CD14-positive monocyte (primary cell): Measurements from ENCODE around the gene RHOA. TPM values are rescaled to one million over a fixed set of nuclear protein-coding genes. Genes with fewer than 3 reads are reported as not detected.

Experiments used
- DNase-seq, 3 donors: peaks; one replicate each; pipeline ENCODE4 v3.0.0-alpha.2; 2011 to 2022
- H2AFZ ChIP-seq: 2 replicates; pipeline ENCODE4 v1.6.0; 2012; ENCODE audit warnings: mild to moderate bottlenecking, low read depth, low read length, inconsistent platforms; ENCODE audit not compliant: insufficient read depth, poor library complexity, severe bottlenecking
- H3K27ac ChIP-seq, 2 donors: 1 replicate in 1 of 2; 2 replicates in 1 of 2; pipeline ENCODE4 v1.5.1; 2012 to 2013; ENCODE audit warnings: low read length in 2 of 2, control low read depth in 1 of 2, inconsistent platforms in 1 of 2, low read depth in 1 of 2, mild to moderate bottlenecking in 1 of 2
- H3K27me3 ChIP-seq, 2 donors: one replicate each; pipeline versions ENCODE4 v1.6.0 to v1.6.1; 2011 to 2013; ENCODE audit warnings: low read length in 2 of 2; ENCODE audit not compliant: control insufficient read depth in 2 of 2, insufficient read depth in 2 of 2
- H3K36me3 ChIP-seq, 2 donors: replicated peaks in 1 of 2; 1 replicate in 1 of 2; 2 replicates in 1 of 2; pipeline versions ENCODE4 v1.5.1 to v1.6.1; 2012 to 2013; ENCODE audit warnings: low read length in 2 of 2, control low read depth in 1 of 2, inconsistent platforms in 1 of 2, mild to moderate bottlenecking in 1 of 2; ENCODE audit not compliant: insufficient read depth in 2 of 2, control insufficient read depth in 1 of 2
- H3K4me1 ChIP-seq, 2 donors: 1 replicate in 1 of 2; 2 replicates in 1 of 2; pipeline versions ENCODE4 v1.5.1 to v1.6.1; 2012 to 2013; ENCODE audit warnings: low read length in 2 of 2, control low read depth in 1 of 2, inconsistent platforms in 1 of 2, mild to moderate bottlenecking in 1 of 2, moderate library complexity in 1 of 2; ENCODE audit not compliant: insufficient read depth in 2 of 2, control insufficient read depth in 1 of 2
- H3K4me2 ChIP-seq: replicated peaks from 2 replicates; pipeline ENCODE3; 2012; ENCODE audit warnings: low read length, moderate library complexity, mild to moderate bottlenecking; ENCODE audit not compliant: poor library complexity, severe bottlenecking; ENCODE audit errors: extremely low read depth
- H3K4me3 ChIP-seq, 3 experiments: fragments of 200-600 bp in 1 of 3; sonication (generic) in 1 of 3; replicated peaks in 1 of 3; 1 replicate in 2 of 3; 2 replicates in 1 of 3; pipeline ENCODE4 v1.5.1; 2011 to 2013; ENCODE audit warnings: low read length in 3 of 3, mild to moderate bottlenecking in 3 of 3, control low read depth in 2 of 3, low read depth in 2 of 3, inconsistent platforms in 1 of 3, moderate library complexity in 1 of 3
- H3K79me2 ChIP-seq: 2 replicates; pipeline ENCODE4 v1.6.0; 2012; ENCODE audit warnings: mild to moderate bottlenecking, control low read depth, inconsistent platforms, low read length, moderate library complexity; ENCODE audit not compliant: insufficient read depth
- H3K9ac ChIP-seq: 2 replicates; pipeline ENCODE4 v1.6.0; 2017; ENCODE audit warnings: low read length, mild to moderate bottlenecking; ENCODE audit not compliant: insufficient read depth, poor library complexity, severe bottlenecking
- H3K9me3 ChIP-seq, 2 donors: replicated peaks in 1 of 2; 1 replicate in 1 of 2; 2 replicates in 1 of 2; pipeline versions ENCODE4 v1.5.1 to v1.6.1; 2012 to 2013; ENCODE audit warnings: low read length in 2 of 2, control low read depth in 1 of 2; ENCODE audit not compliant: control insufficient read depth in 1 of 2, insufficient read depth in 1 of 2
- H4K20me1 ChIP-seq: 2 replicates; pipeline ENCODE4 v1.6.0; 2012; ENCODE audit warnings: mild to moderate bottlenecking, low read length, control low read depth, moderate library complexity; ENCODE audit not compliant: insufficient read depth
- H3K27ac Mint-ChIP-seq, 7 donors: one replicate each; pipeline ENCODE4 v1.8.0; 2020; ENCODE audit warnings: mild to moderate bottlenecking in 7 of 7, mixed read lengths in 7 of 7, moderate library complexity in 6 of 7, inconsistent platforms in 2 of 7
- H3K27me3 Mint-ChIP-seq, 3 donors: one replicate each; pipeline ENCODE4 v1.8.0; 2021 to 2022; ENCODE audit warnings: low read depth in 3 of 3, mild to moderate bottlenecking in 3 of 3, mixed read lengths in 3 of 3, moderate library complexity in 3 of 3, inconsistent platforms in 1 of 3
- H3K36me3 Mint-ChIP-seq, 2 donors: one replicate each; pipeline ENCODE4 v1.8.0; 2020; ENCODE audit warnings: mixed read lengths in 2 of 2, inconsistent platforms in 1 of 2, mild to moderate bottlenecking in 1 of 2
- H3K4me1 Mint-ChIP-seq: one replicate; pipeline ENCODE4 v1.8.0; 2020; ENCODE audit warnings: mild to moderate bottlenecking, mixed read lengths
- H3K4me3 Mint-ChIP-seq, 2 donors: one replicate each; pipeline ENCODE4 v1.8.0; 2020; ENCODE audit warnings: mild to moderate bottlenecking in 2 of 2, mixed read lengths in 2 of 2, moderate library complexity in 1 of 2
- H3K9me3 Mint-ChIP-seq, 7 donors: one replicate each; pipeline ENCODE4 v1.8.0; 2020 to 2022; ENCODE audit warnings: mixed read lengths in 7 of 7, mild to moderate bottlenecking in 6 of 7, moderate library complexity in 6 of 7, inconsistent platforms in 2 of 7
- CTCF ChIP-seq: fragments of 200-600 bp; IDR thresholded peaks from one replicate; pipeline ENCODE4 v1.8.0; 2022; ENCODE audit warnings: antibody characterized with exemption, mild to moderate bottlenecking
- WGBS: methylation state at CpG from one replicate; pipeline ENCODE4 v1.1.5; 2013; ENCODE audit warnings: missing lambda C conversion rate; ENCODE audit not compliant: insufficient coverage; 5-methylcytosine and 5-hydroxymethylcytosine counted together
- intact Hi-C, 2 donors: fragments of 100-400 bp; cut with micrococcal nuclease; formaldehyde crosslinking; loops; one replicate each; pipeline versions ENCODE4 v1.15.0 to v1.15.1; 2023
- polyA plus RNA-seq, 3 donors: library from polyadenylated mRNA; depleted of rRNA in 1 of 3; unstranded in 2 of 3; stranded (reverse) in 1 of 3; fragments of 300-500 nt in 2 of 3; fragments of >200 nt in 1 of 3; fragmentation: Illumina TruSeq in 2 of 3; gene quantifications; 1 replicate in 2 of 3; 2 replicates in 1 of 3; pipeline ENCODE4 v1.2.3, GENCODE V29; 2012 to 2021

The RHOA gene
- polyA plus RNA-seq, 3 donors, result 624 to 1,306 (median 1,179) TPM

- H3K9ac ChIP-seq, result no peak overlapping the region
- H3K27ac ChIP-seq, result peak overlapping the region in 1 of 2 donors; percentile 90
- Mint-ChIP-seq H3K9me3 (peaks cover 0 to 2% (median 0%) of the 10 kb centered on the region in 7 donors), H3K36me3 (peaks cover 14 to 34% of the 10 kb centered on the region in 2 donors), H3K4me1 (peaks cover 67% of the 10 kb centered on the region), H3K4me3 (peak overlapping the region in 1 of 2 donors; percentile 20), H3K27ac (peak overlapping the region in 5 of 7 donors; percentile 76 to 96 (median 95)), H3K27me3 (no peaks in the 10 kb centered on the region)
- peaks cover 64 to 74% of the 10 kb centered on the region in 2 donors for H3K4me1 ChIP-seq
- WGBS, result 100% methylated on average over 3 of the region's 6 CpGs
- H3K4me3 ChIP-seq, result peak overlapping the region in 1 of 3 experiments; percentile 99
- H3K4me2 ChIP-seq, result peak overlapping the region; percentile 74
- intact Hi-C loops, result loop anchor here (2.0 to 10.0 kb wide), 5 partner anchors 15 to 76 kb away; partner anchors contain the start of genes GPX1 (in 1 of the 2) and NICN1 (in 1 of the 2)
- H3K79me2 ChIP-seq, result peaks cover 82% of the 10 kb centered on the region
- no peak overlapping the region for H2AFZ ChIP-seq
- no peak for DNase-seq
- H3K27me3 ChIP-seq, result no peaks in the 10 kb centered on the region
- peaks cover 7 to 9% of the 10 kb centered on the region in 2 donors for H3K36me3 ChIP-seq
- no peaks in the 10 kb centered on the region for H3K9me3 ChIP-seq
- TF ChIP-seq CTCF, result no peak
- peaks cover 58% of the 10 kb centered on the region for H4K20me1 ChIP-seq
These were observed 1.6 kb upstream of the RHOA start for GRCh38 chr3:49413338-49413734.

- WGBS, result 35% methylated on average over 16 of the region's 16 CpGs
These were observed 1.0 kb upstream of the RHOA start for GRCh38 chr3:49412632-49413337.

More at GRCh38 chr3:49412632-49413337, 1.0 kb upstream of the RHOA start:
- intact Hi-C loops, result loop anchor here (2.0 to 10.0 kb wide), 5 partner anchors 16 to 75 kb away; partner anchors contain the start of genes GPX1 (in 1 of the 2) and NICN1 (in 1 of the 2)
- Mint-ChIP-seq H3K4me3 (peak overlapping the region; percentile 87 to 91), H3K9me3 (peaks cover 0 to 2% (median 0%) of the 10 kb centered on the region in 7 donors), H3K36me3 (peaks cover 12 to 29% of the 10 kb centered on the region in 2 donors), H3K4me1 (peaks cover 69% of the 10 kb centered on the region), H3K27me3 (no peaks in the 10 kb centered on the region), H3K27ac (peak overlapping the region; percentile 91 to 96 (median 95))
- peaks cover 84% of the 10 kb centered on the region for H3K79me2 ChIP-seq
- peaks cover 68 to 80% of the 10 kb centered on the region in 2 donors for H3K4me1 ChIP-seq
- H3K27ac ChIP-seq, result peak overlapping the region; percentile 84 to 90
- peak overlapping the region; percentile 74 for H2AFZ ChIP-seq
- no peaks in the 10 kb centered on the region for H3K9me3 ChIP-seq
- H3K4me2 ChIP-seq, result peak overlapping the region; percentile 74
- H3K9ac ChIP-seq, result peak overlapping the region; percentile 95
- no peak for DNase-seq
- H3K4me3 ChIP-seq, result peak overlapping the region; percentile 78 to 99 (median 79)
- no peak for TF ChIP-seq CTCF
- peaks cover 7 to 9% of the 10 kb centered on the region in 2 donors for H3K36me3 ChIP-seq
- no peaks in the 10 kb centered on the region for H3K27me3 ChIP-seq
- peaks cover 60% of the 10 kb centered on the region for H4K20me1 ChIP-seq
